Body of pancreas (tissue), 4 donors: ENCODE results near the gene SLX4. TPM values are rescaled to one million over a fixed set of nuclear protein-coding genes. Genes with fewer than 3 reads are reported as not detected.
"Not testable (repeated sequence)": the region's sequence is repeated elsewhere in the genome, so short reads cannot be mapped to it uniquely, and the experiment has no call there.

ENCODE experiments used
- ATAC-seq: fragments of 150-250 bp; one replicate; pipeline ENCODE4 v1.9.1; 2016
- DNase-seq, 4 donors: peaks; one replicate each; pipeline ENCODE4 v3.0.0-alpha.2; 2019
- H3K27ac ChIP-seq, 4 donors: fragments of 200-600 bp; sonication (generic); 1 replicate in 3 of 4; 2 replicates in 1 of 4; pipeline versions ENCODE4 v1.5.1 to v1.6.1; 2016 to 2019; ENCODE audit warnings: mild to moderate bottlenecking in 1 of 4, mixed read lengths in 1 of 4, moderate library complexity in 1 of 4
- H3K27me3 ChIP-seq, 2 donors: fragments of 200-600 bp; sonication (generic); one replicate each; pipeline ENCODE4 v1.6.0; 2016; ENCODE audit warnings: mild to moderate bottlenecking in 1 of 2
- H3K36me3 ChIP-seq, 2 donors: fragments of 200-600 bp; sonication (generic); replicated peaks in 1 of 2; 2 replicates each; pipeline ENCODE4 v1.5.1; 2016; ENCODE audit warnings: low read depth in 2 of 2; ENCODE audit not compliant: insufficient read depth in 1 of 2
- H3K4me1 ChIP-seq: fragments of 200-600 bp; sonication (generic); one replicate; pipeline ENCODE4 v1.6.0; 2016
- H3K4me3 ChIP-seq, 2 donors: fragments of 200-600 bp; sonication (generic); 1 replicate in 1 of 2; 2 replicates in 1 of 2; pipeline ENCODE4 v1.5.1; 2016 to 2019
- H3K9me3 ChIP-seq, 3 donors: fragments of 200-600 bp; sonication (generic); 1 replicate in 2 of 3; 2 replicates in 1 of 3; pipeline ENCODE4 v1.5.1; 2016
- POLR2A ChIP-seq, 3 donors: fragments of 450-650 bp; IDR thresholded peaks; one replicate each; pipeline ENCODE4 v1.6.1; 2016; ENCODE audit warnings: antibody characterized with exemption in 3 of 3, mild to moderate bottlenecking in 2 of 3
- WGBS, 2 donors: methylation state at CpG; one replicate each; pipeline ENCODE4 v1.1.5; 2017; 5-methylcytosine and 5-hydroxymethylcytosine counted together
- intact Hi-C: fragments of 100-400 bp; cut with DNase I; formaldehyde crosslinking; loops from one replicate; pipeline ENCODE4 v1.15.1; 2023
- total RNA-seq, 2 donors: library from RNA; depleted of rRNA; stranded (reverse); fragments of >200 nt; gene quantifications; one replicate each; pipeline ENCODE4 v1.1.0, GENCODE V29; 2016
- TF ChIP-seq, protein P1 (sequence below), 7 experiments: fragments of 450-650 bp in 4 of 7; fragments of 200-600 bp in 3 of 7; sonication (generic) in 3 of 7; IDR thresholded peaks; one replicate each; pipeline ENCODE4 v1.5.1; 2016 to 2019; ENCODE audit warnings: antibody characterized with exemption in 7 of 7

Gene SLX4
- total RNA-seq, 2 donors from 2014 or later: 3.6 to 4.2 TPM

DNA sequence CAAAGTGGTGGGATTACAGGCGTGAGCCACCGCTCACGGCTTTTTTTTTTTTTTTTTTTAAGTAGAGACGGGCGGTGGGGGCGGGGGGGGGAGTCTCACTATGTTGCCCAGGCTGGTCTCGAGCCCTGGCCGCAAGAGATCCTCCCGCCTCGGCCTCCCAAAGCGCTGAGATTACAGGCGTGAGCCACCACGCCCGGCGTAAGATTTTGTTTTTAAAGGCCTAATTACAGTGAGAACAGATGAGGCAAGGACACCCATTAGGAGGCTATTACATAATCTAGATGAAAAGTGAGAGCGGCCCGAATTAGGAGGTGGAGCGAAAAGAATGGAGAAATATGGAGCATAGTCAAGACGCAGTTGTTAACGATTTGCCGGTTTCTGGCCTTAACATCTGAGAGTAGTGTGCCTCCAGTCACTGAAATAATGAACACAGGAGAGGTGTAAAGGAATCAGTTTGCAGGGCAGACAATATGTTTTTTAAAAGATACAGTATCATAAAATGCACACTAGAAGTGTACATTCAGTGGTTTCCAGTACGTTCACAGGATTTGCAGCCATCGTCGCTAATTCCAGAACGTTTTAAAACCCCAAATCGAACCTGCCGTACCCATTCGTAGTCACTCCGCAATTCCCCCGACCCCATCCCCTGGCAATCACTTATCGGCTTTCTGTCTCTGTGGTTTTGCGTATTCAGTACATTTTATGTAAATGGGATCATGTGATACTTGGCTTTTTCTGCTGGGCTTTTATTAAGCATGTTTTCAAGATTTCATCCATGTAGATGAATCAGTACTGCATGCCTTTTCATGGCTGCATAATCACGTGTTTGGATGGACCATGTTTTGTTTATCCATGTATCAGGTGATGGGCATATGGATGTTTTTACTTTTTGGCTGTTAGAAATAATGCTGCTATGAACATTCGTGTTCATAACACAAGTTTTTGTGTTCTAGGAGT, 1.4 kb upstream of the SLX4 start:
- Histone ChIP-seq H3K36me3 (no peaks in the 10 kb centered on the region), H3K4me3 (peak overlapping the region in 1 of 2 donors; percentile 83), H3K27ac (no peak overlapping the region), H3K9me3 (no peaks in the 10 kb centered on the region), H3K27me3 (no peaks in the 10 kb centered on the region), H3K4me1 (peaks cover 28% of the 10 kb centered on the region)
- intact Hi-C loops: no loop called here
- ATAC-seq: no peak
- 72 to 75% methylated on average over 34 of the region's 34 CpGs for WGBS, 2 donors
- TF ChIP-seq, protein P1, sequence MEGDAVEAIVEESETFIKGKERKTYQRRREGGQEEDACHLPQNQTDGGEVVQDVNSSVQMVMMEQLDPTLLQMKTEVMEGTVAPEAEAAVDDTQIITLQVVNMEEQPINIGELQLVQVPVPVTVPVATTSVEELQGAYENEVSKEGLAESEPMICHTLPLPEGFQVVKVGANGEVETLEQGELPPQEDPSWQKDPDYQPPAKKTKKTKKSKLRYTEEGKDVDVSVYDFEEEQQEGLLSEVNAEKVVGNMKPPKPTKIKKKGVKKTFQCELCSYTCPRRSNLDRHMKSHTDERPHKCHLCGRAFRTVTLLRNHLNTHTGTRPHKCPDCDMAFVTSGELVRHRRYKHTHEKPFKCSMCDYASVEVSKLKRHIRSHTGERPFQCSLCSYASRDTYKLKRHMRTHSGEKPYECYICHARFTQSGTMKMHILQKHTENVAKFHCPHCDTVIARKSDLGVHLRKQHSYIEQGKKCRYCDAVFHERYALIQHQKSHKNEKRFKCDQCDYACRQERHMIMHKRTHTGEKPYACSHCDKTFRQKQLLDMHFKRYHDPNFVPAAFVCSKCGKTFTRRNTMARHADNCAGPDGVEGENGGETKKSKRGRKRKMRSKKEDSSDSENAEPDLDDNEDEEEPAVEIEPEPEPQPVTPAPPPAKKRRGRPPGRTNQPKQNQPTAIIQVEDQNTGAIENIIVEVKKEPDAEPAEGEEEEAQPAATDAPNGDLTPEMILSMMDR (IDR thresholded peaks at IDR 0.05): no peak
- TF ChIP-seq POLR2A (IDR thresholded peaks at IDR 0.05): no peak
- no peak for DNase-seq

DNA sequence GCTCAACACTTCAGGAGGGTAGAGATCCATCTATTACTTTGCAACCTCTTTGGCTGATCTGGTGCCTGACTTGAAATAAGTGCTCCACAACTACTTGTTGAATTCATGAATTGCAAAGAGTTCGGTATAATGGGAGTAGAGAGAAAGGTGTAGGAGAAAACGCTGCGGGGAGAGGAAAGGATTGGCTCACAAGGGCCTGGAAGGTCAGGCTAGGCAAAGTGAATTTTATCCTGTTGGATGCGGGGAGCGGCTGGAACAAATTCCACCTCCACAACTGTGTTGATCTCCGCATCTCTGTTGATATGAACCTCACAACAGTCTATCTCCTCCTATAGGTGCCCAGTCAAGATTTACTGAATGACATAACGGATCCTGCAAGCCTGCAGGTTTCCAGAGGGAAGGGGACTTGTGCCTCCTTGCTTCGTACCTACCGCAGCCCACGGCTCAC, 684 bp downstream of the SLX4 start:
- 2 to 5% methylated on average over 10 of the region's 10 CpGs for WGBS, 2 donors
- Histone ChIP-seq H3K27me3 (no peaks in the 10 kb centered on the region), H3K4me1 (peaks cover 28% of the 10 kb centered on the region), H3K27ac (peak overlapping the region in 3 of 4 donors; percentile 47 to 79 (median 75)), H3K36me3 (no peaks in the 10 kb centered on the region), H3K4me3 (peak overlapping the region; percentile 83 to 86), H3K9me3 (no peaks in the 10 kb centered on the region)
- intact Hi-C loops: no loop called here
- ATAC-seq (no peak), DNase-seq (no peak)
- no peak for TF ChIP-seq POLR2A (IDR thresholded peaks at IDR 0.05)
- TF ChIP-seq, protein P1 (IDR thresholded peaks at IDR 0.05): no peak

DNA sequence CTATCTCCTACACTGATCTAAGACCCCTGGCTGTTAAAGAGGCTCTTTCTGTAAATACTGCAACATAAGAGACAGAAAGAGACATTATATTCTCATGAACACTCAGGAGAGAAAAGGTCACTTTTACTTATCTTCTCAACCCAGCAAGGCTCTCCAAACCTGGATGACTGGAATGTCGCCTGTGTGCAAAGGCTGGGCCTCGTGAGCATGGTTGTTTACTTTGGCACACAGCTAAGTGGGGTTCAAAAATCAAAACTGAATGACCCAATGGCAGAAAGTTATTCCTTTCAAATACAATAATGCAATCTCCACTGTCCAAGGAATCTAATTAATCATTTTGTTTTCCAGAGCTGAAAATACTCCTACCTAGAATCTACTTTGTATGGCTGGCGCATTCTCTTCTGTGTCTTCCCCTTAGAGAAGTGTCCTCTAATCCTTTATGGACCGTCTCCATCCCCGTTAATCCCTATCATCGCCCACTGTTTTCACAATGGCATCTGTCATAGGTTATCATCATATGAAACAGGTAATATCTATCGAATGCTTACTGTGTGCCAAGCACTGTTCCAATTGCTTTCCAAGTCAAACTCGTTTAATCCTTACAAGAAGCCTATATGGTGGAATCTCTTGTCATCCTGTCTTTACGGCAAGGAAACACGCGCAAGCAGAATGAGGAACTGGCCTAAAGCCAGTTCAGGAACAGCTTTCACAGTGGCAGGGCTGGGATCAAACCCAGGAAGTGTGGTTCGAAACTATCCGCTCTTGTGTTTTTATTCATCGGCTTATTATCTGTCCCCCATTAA, 1.3 kb downstream of the SLX4 start:
- TF ChIP-seq, protein P1 (IDR thresholded peaks at IDR 0.05): no peak
- no peak for TF ChIP-seq POLR2A (IDR thresholded peaks at IDR 0.05)
- DNase-seq (peak in 1 of 4 donors; percentile 8), ATAC-seq (no peak)
- Histone ChIP-seq H3K9me3 (no peaks in the 10 kb centered on the region), H3K4me3 (peak overlapping the region in 1 of 2 donors; percentile 83), H3K27ac (no peak overlapping the region), H3K36me3 (no peaks in the 10 kb centered on the region), H3K4me1 (peaks cover 28% of the 10 kb centered on the region), H3K27me3 (no peaks in the 10 kb centered on the region)
- intact Hi-C loops: no loop called here
- 42 to 50% methylated on average over 14 of the region's 14 CpGs for WGBS, 2 donors

DNA sequence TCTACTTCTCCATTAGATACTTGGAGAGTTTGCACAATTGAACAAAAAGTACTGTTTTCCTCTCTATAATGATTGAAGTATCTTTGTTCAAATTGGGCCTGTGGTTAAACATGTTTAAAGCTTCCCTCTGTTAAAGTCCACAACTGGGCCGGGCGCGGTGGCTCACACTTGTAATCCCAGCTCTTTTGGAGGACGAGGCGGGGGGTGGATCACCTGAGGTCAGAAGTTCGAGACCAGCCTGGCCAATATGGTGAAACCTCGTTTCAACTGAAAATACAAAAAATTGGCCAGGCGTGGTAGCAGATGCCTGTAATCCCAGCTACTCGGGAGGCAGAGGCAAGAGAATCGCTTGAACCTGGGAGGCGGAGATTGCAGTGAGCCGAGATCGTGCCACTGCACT, 2.4 kb downstream of the SLX4 start:
- H3K9me3 ChIP-seq, intact Hi-C loops, H3K36me3 ChIP-seq, ATAC-seq, H3K27me3 ChIP-seq, H3K27ac ChIP-seq, H3K4me3 ChIP-seq, DNase-seq: not testable (repeated sequence)
- peaks cover 28% of the 10 kb centered on the region for H3K4me1 ChIP-seq
- WGBS, 2 donors: 92 to 94% methylated on average over 13 of the region's 13 CpGs

DNA sequence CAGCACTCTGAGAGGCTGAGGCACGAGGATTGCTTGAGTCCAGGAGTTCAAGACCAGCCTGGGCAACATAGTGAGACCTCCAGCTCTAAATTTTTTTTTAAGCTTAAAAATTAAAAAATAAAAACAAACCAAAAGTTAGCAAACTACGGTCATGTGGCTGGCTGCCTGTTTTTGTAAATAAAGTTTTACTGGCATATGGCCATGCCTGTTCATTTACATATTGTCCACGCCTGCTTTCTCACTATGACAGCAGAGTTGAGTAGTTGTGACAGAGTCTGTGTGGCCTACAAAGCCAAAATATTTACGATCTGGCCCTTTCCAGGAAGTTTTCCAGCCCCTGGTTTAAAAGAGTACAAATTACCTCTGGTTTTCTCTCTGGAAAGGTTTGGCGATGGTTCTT, 3.3 kb downstream of the SLX4 start:
- no peak overlapping the region for H3K27ac ChIP-seq
- no peaks in the 10 kb centered on the region for H3K9me3 ChIP-seq
- TF ChIP-seq POLR2A (IDR thresholded peaks at IDR 0.05): no peak
- TF ChIP-seq, protein P1 (IDR thresholded peaks at IDR 0.05): no peak
- H3K4me1 ChIP-seq: peaks cover 23% of the 10 kb centered on the region
- no peak overlapping the region for H3K4me3 ChIP-seq
- 81 to 83% methylated on average over 5 of the region's 5 CpGs for WGBS, 2 donors
- intact Hi-C loops: no loop called here
- DNase-seq (no peak), ATAC-seq (no peak)
- H3K27me3 ChIP-seq: no peaks in the 10 kb centered on the region
- H3K36me3 ChIP-seq: no peaks in the 10 kb centered on the region
